ENCODE measurements around the gene CDC42EP2.

The CDC42EP2 gene

DNA sequence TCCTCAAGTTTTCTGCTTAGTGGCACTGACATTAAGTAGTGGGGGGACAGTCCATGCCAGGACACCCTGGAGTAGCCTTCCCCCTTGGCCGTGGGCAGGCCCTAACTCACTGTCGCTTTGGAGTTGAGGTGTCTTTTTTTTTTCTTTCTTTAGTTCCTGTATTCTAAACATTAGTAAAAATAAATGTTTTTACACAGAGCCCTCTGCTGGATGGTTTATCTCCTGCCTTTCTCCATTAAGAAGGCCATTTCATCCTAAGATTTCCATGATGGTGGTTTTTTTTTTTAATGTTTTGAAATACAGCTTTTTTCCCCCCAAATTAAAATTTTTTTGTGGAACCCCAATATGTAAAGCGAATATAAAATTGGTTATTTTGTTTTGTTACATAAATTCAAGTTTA, 38.1 kb downstream of the CDC42EP2 start:
- peaks cover 43% of the 10 kb centered on the region for H3K36me3 ChIP-seq (ENCODE audit: insufficient read depth, low read length)
- H3K4me1 ChIP-seq (ENCODE audit: control insufficient read depth, insufficient read depth, low read length), result peaks cover 22% of the 10 kb centered on the region
- peaks cover 25% of the 10 kb centered on the region for H3K27me3 ChIP-seq (ENCODE audit: control insufficient read depth, insufficient read depth, low read length)
- no peak overlapping the region for H3K4me2 ChIP-seq (ENCODE audit: low read length)
- no peak overlapping the region for H3K9ac ChIP-seq (ENCODE audit: low read depth, low read length)
- H3K4me3 ChIP-seq (ENCODE audit: low read length), result no peak overlapping the region
- no peaks in the 10 kb centered on the region for H3K9me3 ChIP-seq (replicated peaks; ENCODE audit: low read length)

DNA sequence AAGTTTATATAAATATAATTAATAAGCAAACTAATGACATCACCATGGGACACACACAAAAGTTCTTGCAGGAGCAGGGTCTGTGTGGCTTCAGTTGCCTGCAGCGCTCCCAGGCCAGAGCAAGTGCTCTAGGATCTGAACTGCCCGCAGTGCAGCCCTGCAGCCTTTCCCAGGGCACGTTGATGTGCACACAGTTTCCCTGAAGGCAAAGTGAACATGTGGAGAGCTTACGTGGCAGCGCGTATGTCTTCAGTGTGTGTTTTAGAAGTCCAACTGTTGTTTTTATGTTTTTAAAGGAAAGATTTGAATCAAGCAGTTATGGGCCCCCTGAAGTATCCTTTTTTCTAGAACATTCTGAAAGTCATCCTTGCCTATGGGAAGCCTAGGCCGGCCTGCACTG, 38.7 kb downstream of the CDC42EP2 start:
- H3K9me3 ChIP-seq (replicated peaks; ENCODE audit: low read length), result no peaks in the 10 kb centered on the region
- H3K4me1 ChIP-seq (ENCODE audit: control insufficient read depth, insufficient read depth, low read length), result peaks cover 22% of the 10 kb centered on the region
- H3K27me3 ChIP-seq (ENCODE audit: control insufficient read depth, insufficient read depth, low read length), result peaks cover 30% of the 10 kb centered on the region
- H3K4me2 ChIP-seq (ENCODE audit: low read length), result no peak overlapping the region
- no peak overlapping the region for H3K9ac ChIP-seq (ENCODE audit: low read depth, low read length)
- H3K36me3 ChIP-seq (ENCODE audit: insufficient read depth, low read length), result peaks cover 43% of the 10 kb centered on the region
- H3K4me3 ChIP-seq (ENCODE audit: low read length), result no peak overlapping the region

DNA sequence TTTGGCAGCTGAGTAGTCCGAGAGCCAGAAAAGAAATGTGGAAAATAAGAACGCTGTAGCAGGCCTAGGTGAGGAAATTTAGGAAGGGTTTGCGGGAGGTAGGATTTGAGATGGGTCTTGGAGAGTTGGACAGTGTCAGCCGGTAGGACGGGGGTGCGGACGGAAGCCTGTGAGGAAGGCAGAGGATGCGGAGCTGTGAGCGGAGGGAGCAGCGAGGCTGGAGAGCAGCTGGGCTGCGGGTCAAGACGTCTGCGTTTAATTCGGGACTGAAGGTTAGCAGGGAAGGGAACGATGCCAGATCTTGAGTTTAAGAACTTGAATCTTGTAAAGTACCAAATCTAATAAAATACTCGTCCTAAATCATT, 39.2 kb downstream of the CDC42EP2 start:
- Histone ChIP-seq H3K9ac (ENCODE audit: low read depth, low read length) (peak overlapping the region; percentile 20), H3K4me3 (ENCODE audit: low read length) (peak overlapping the region; percentile 81)

DNA sequence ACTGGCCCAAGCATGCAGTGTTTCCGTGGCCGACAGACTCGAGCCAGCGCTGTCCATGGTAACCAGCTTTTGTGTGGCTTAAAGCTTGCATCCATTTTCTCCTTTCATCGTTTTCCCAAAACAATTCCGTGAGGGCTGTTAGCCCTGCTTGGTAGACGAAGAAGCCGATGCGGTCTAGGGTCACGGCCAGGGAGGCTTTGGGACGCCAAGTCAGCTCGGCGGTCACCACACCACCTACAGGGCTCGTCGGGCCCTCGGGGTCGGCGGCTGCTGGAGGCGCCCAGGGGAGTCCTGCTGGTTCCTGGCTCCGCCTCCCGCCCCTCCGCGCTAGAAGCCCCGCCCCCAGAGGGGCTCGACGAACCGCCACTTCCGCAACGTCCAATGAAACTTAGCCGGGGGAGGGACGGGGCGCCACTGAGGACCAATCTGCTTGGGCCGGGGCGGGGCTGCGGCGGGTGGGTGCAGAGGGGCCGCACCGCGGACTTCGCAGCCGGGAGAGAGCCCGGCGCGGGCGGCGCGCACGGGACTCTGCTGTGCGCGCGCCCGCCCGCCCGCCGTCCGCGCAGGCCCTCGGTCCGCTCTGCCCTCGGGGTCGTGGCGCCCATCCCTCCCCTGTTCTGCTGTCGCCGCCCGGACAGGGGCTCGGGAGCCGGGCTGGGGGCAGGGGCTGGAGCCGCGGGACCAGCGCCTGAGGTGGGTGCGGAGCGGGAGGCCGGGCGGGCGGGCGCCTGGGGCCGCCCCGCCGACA, 39.8 kb downstream of the CDC42EP2 start, which contains the start of gene TIGD3:
Gene TIGD3 (plus strand): TSS at position 487 of the 748 bp plus-strand sequence. CDS start 1,058 bp downstream, outside the sequence.
- peaks cover 31% of the 10 kb centered on the region for H3K27me3 ChIP-seq (ENCODE audit: control insufficient read depth, insufficient read depth, low read length)
- peaks cover 33% of the 10 kb centered on the region for H3K36me3 ChIP-seq (ENCODE audit: insufficient read depth, low read length)
- H3K9ac ChIP-seq (ENCODE audit: low read depth, low read length), result peak within 1 kb of the TSS; percentile 46
- H3K4me3 ChIP-seq (ENCODE audit: low read length), result peak within 1 kb of the TSS; percentile 81
- H3K4me1 ChIP-seq (ENCODE audit: control insufficient read depth, insufficient read depth, low read length), result peaks cover 22% of the 10 kb centered on the region
- H3K9me3 ChIP-seq (replicated peaks; ENCODE audit: low read length), result no peaks in the 10 kb centered on the region
- peak within 1 kb of the TSS; percentile 99 for H3K4me2 ChIP-seq (ENCODE audit: low read length)

More for the DNA sequence above, 39.2 kb downstream of the CDC42EP2 start:
- Histone ChIP-seq H3K4me1 (ENCODE audit: control insufficient read depth, insufficient read depth, low read length) (peaks cover 22% of the 10 kb centered on the region), H3K27me3 (ENCODE audit: control insufficient read depth, insufficient read depth, low read length) (peaks cover 31% of the 10 kb centered on the region), H3K36me3 (ENCODE audit: insufficient read depth, low read length) (peaks cover 38% of the 10 kb centered on the region), H3K9me3 (replicated peaks; ENCODE audit: low read length) (no peaks in the 10 kb centered on the region), H3K4me2 (ENCODE audit: low read length) (peak overlapping the region; percentile 99)

DNA sequence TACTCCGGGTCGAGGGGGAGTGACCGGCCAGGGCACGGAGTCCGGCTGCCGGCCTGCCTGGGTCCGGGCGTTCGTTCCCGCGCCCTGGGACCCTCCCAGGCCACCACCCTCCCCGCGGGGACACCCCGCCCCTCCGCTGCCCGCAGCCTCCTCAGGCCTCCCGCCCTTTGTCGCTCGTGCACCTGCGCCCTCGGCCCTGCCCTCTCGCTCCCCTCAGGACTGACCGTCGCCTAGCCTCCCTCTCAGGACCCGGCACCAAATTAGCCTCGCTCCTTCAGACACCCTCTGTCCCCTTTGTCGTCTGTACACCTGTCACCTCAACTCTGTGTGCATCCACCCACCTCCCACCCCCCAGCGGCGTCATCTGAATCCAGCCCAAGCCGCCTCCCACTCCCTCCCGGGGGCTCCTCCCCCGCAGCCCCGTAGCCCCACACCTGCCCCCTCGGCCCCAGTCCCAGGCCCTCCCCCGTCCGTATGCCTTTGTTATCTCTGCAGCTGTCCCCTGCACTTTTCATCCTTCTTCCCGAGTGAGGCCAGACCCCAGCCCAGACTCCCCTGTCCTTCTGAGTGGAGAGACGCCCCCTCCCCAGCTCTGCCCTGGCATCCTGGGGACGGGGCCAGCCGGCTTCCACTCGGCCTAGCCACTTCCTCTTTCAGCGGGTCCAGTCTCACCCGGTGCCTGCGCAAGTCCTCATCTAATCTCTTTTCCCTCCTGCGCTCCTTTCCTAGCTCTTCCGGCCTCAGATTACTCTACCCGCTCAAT, 40.5 kb downstream of the CDC42EP2 start:
- Histone ChIP-seq H3K4me3 (ENCODE audit: low read length) (peak overlapping the region; percentile 81), H3K9me3 (replicated peaks; ENCODE audit: low read length) (no peaks in the 10 kb centered on the region), H3K27me3 (ENCODE audit: control insufficient read depth, insufficient read depth, low read length) (peaks cover 31% of the 10 kb centered on the region), H3K9ac (ENCODE audit: low read depth, low read length) (peak overlapping the region; percentile 46), H3K4me2 (ENCODE audit: low read length) (peak overlapping the region; percentile 99), H3K36me3 (ENCODE audit: insufficient read depth, low read length) (peaks cover 28% of the 10 kb centered on the region), H3K4me1 (ENCODE audit: control insufficient read depth, insufficient read depth, low read length) (peaks cover 22% of the 10 kb centered on the region)

DNA sequence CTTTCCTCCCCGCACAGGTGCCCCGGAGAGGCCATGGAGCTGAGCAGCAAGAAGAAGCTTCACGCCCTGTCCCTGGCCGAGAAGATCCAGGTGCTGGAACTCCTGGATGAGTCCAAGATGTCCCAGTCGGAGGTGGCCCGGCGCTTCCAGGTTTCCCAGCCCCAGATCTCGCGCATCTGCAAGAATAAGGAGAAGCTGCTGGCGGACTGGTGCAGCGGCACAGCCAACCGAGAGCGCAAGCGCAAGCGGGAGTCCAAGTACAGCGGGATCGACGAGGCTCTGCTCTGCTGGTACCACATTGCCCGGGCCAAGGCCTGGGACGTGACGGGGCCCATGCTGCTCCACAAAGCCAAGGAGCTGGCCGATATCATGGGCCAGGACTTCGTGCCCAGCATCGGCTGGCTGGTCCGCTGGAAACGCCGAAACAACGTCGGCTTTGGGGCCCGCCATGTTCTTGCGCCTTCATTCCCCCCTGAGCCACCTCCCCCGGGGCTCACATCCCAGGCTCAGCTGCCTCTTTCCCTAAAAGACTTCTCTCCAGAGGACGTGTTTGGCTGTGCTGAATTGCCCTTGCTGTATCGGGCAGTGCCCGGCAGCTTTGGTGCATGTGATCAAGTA, 41.2 kb downstream of the CDC42EP2 start:
- Histone ChIP-seq H3K9ac (ENCODE audit: low read depth, low read length) (peak overlapping the region; percentile 50), H3K4me3 (ENCODE audit: low read length) (peak overlapping the region; percentile 68)

DNA sequence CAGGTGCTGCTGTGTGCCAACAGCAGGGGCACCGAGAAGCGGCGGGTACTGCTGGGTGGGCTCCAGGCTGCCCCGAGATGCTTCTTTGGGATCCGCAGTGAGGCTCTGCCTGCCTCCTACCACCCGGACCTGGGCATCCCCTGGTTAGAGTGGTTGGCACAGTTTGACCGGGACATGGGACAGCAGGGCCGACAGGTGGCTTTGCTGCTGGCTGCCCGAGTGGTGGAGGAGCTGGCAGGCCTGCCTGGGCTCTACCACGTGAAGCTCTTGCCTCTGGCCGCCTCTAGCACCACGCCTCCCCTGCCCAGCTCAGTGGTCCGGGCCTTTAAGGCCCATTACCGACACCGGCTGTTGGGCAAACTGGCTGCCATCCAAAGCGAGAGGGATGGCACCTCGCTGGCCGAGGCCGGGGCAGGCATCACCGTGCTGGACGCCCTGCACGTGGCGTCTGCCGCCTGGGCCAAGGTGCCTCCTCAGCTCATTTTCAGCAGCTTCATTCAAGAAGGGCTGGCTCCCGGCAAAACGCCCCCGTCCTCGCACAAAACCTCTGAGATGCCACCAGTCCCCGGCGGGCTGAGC, 41.8 kb downstream of the CDC42EP2 start:
- Histone ChIP-seq H3K9ac (ENCODE audit: low read depth, low read length) (no peak overlapping the region), H3K36me3 (ENCODE audit: insufficient read depth, low read length) (peaks cover 17% of the 10 kb centered on the region), H3K4me2 (ENCODE audit: low read length) (peak overlapping the region; percentile 99), H3K4me3 (ENCODE audit: low read length) (peak overlapping the region; percentile 68), H3K4me1 (ENCODE audit: control insufficient read depth, insufficient read depth, low read length) (peaks cover 22% of the 10 kb centered on the region), H3K9me3 (replicated peaks; ENCODE audit: low read length) (no peaks in the 10 kb centered on the region), H3K27me3 (ENCODE audit: control insufficient read depth, insufficient read depth, low read length) (peaks cover 31% of the 10 kb centered on the region)

More for the DNA sequence above, 41.2 kb downstream of the CDC42EP2 start:
- peaks cover 31% of the 10 kb centered on the region for H3K27me3 ChIP-seq (ENCODE audit: control insufficient read depth, insufficient read depth, low read length)
- peaks cover 22% of the 10 kb centered on the region for H3K4me1 ChIP-seq (ENCODE audit: control insufficient read depth, insufficient read depth, low read length)
- H3K36me3 ChIP-seq (ENCODE audit: insufficient read depth, low read length), result peaks cover 23% of the 10 kb centered on the region
- H3K4me2 ChIP-seq (ENCODE audit: low read length), result peak overlapping the region; percentile 99
- H3K9me3 ChIP-seq (replicated peaks; ENCODE audit: low read length), result no peaks in the 10 kb centered on the region

DNA sequence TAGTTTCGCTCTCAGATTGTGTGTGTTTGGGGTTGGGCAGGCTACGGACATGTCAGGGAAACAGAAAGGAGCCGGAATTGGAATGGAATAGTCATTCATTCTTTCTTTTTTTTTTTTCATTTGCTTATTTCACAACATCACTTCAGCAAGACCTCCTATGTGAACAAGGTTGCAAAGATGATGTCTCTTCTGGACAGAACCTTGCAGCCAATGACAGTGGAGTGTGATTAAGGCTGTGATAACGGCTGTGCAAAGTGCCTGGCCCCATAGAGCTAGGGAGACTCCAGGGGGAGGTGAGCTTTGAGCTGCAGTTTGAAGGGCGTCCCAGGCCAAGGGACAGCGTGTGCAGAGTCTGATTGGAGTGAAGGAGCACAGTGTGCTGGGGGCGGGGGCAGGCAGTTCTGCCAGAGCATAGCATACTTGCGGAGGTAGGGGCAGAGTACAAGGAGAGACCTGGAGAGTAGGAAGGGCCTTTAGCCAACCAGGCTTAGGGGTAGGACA, 43.2 kb downstream of the CDC42EP2 start:
- H3K9me3 ChIP-seq (replicated peaks; ENCODE audit: low read length), result no peaks in the 10 kb centered on the region

DNA sequence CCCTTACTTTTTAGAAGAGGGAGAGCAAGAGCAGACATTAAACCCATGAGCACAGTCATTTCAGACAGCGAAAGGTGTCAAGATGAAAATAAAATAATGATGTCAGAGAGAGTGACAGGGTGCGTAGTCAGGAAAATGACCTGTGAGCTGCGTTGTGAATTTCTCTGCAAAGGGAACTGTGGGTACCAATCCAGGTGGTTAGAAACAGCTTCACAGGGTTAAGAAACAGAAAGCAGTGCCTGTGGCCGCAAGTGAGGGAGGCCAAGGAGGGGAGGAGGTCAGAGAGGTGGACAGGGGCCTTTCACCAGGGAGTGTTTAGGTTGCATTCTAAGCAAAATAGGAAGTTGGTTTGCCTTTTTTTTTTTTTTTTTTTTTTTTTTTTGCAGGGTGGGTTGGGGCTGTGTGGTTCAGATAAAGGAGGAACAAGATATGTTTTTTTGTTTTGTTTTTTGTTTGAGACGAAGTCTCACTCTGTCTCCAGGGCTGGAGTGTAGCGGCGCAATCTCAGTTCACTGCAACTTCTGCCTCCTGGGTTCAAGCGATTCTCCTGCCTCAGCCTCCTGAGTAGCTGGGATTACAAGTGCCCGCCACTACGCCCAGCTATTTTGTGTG, 47.8 kb downstream of the CDC42EP2 start:
- H3K27me3 ChIP-seq (ENCODE audit: control insufficient read depth, insufficient read depth, low read length), result peaks cover 10% of the 10 kb centered on the region
- no peak overlapping the region for H3K4me3 ChIP-seq (ENCODE audit: low read length)
- H3K9ac ChIP-seq (ENCODE audit: low read depth, low read length), result no peak overlapping the region

More for the DNA sequence above, 43.2 kb downstream of the CDC42EP2 start:
- Histone ChIP-seq H3K4me3 (ENCODE audit: low read length) (no peak overlapping the region), H3K4me1 (ENCODE audit: control insufficient read depth, insufficient read depth, low read length) (peaks cover 22% of the 10 kb centered on the region), H3K36me3 (ENCODE audit: insufficient read depth, low read length) (peaks cover 5% of the 10 kb centered on the region), H3K9ac (ENCODE audit: low read depth, low read length) (no peak overlapping the region), H3K27me3 (ENCODE audit: control insufficient read depth, insufficient read depth, low read length) (peaks cover 31% of the 10 kb centered on the region), H3K4me2 (ENCODE audit: low read length) (no peak overlapping the region)

DNA sequence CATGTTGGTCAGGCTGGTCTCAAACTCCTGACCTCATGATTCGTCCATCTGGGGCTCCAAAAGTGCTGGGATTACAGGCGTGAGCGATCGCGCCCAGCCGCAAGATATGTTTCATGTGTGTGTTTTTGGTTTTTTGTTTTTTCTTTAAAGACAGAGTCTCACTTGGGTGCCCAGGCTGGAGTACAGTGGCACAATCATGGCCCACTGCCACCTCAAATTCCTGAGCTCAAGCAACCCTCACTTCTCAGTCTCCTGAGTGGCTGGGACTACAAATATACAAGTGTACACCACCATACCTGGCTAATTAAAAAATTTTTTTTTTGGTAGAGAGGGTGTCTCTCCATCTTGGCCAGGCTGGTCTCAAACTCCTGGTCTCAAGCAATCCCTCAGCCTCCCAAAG, 48.3 kb downstream of the CDC42EP2 start:
- Histone ChIP-seq H3K4me3 (ENCODE audit: low read length) (no peak overlapping the region), H3K9ac (ENCODE audit: low read depth, low read length) (no peak overlapping the region), H3K27me3 (ENCODE audit: control insufficient read depth, insufficient read depth, low read length) (peaks cover 5% of the 10 kb centered on the region), H3K4me1 (ENCODE audit: control insufficient read depth, insufficient read depth, low read length) (peaks cover 3% of the 10 kb centered on the region), H3K9me3 (replicated peaks; ENCODE audit: low read length) (no peaks in the 10 kb centered on the region), H3K4me2 (ENCODE audit: low read length) (no peak overlapping the region), H3K36me3 (ENCODE audit: insufficient read depth, low read length) (no peaks in the 10 kb centered on the region)

More for the DNA sequence above, 47.8 kb downstream of the CDC42EP2 start:
- no peaks in the 10 kb centered on the region for H3K36me3 ChIP-seq (ENCODE audit: insufficient read depth, low read length)
- peaks cover 3% of the 10 kb centered on the region for H3K4me1 ChIP-seq (ENCODE audit: control insufficient read depth, insufficient read depth, low read length)
- no peaks in the 10 kb centered on the region for H3K9me3 ChIP-seq (replicated peaks; ENCODE audit: low read length)
- no peak overlapping the region for H3K4me2 ChIP-seq (ENCODE audit: low read length)
